Neuronal stem cell (in vitro differentiated cells): ENCODE measurements around the gene RMDN2.

Experiments used
- DNase-seq: peaks from one replicate; pipeline ENCODE4 v3.0.0-alpha.2; 2013; ENCODE audit warnings: low spot score
- H2AFZ ChIP-seq: one replicate; pipeline ENCODE4 v1.6.1; 2013; ENCODE audit warnings: mild to moderate bottlenecking, low read length, inconsistent platforms
- H2AK5ac ChIP-seq: 2 replicates; pipeline ENCODE4 v1.6.1; 2013; ENCODE audit warnings: low read depth, mild to moderate bottlenecking, inconsistent platforms, low read length, moderate library complexity, mixed read lengths
- H2BK120ac ChIP-seq: 2 replicates; pipeline ENCODE4 v1.6.1; 2013; ENCODE audit warnings: low read depth, mild to moderate bottlenecking, inconsistent platforms, low read length, moderate library complexity, mixed read lengths
- H2BK12ac ChIP-seq: one replicate; pipeline ENCODE4 v1.6.1; 2013; ENCODE audit warnings: low read length, inconsistent platforms
- H2BK15ac ChIP-seq: 2 replicates; pipeline ENCODE4 v1.6.1; 2013; ENCODE audit warnings: mild to moderate bottlenecking, low read length, inconsistent platforms, mixed read lengths
- H2BK5ac ChIP-seq: one replicate; pipeline ENCODE4 v1.6.1; 2013; ENCODE audit warnings: inconsistent platforms, mild to moderate bottlenecking, low read length, moderate library complexity
- H3K14ac ChIP-seq: one replicate; pipeline ENCODE4 v1.6.1; 2013; ENCODE audit warnings: low read length, inconsistent platforms
- H3K18ac ChIP-seq: 2 replicates; pipeline ENCODE4 v1.6.1; 2013; ENCODE audit warnings: low read length, inconsistent platforms
- H3K23ac ChIP-seq: 2 replicates; pipeline ENCODE4 v1.6.1; 2013; ENCODE audit warnings: low read depth, mild to moderate bottlenecking, mixed read lengths, low read length, inconsistent platforms; ENCODE audit not compliant: poor library complexity
- H3K27ac ChIP-seq: replicated peaks from 3 replicates; pipeline ENCODE4 v1.5.1; 2013; ENCODE audit warnings: low read length, inconsistent platforms
- H3K27me3 ChIP-seq, 3 experiments: 2 replicates each; pipeline ENCODE4 v1.6.1; 2013; ENCODE audit warnings: low read length in 3 of 3, mild to moderate bottlenecking in 2 of 3, inconsistent platforms in 1 of 3, low read depth in 1 of 3, mixed read lengths in 1 of 3, moderate library complexity in 1 of 3; ENCODE audit not compliant: control insufficient read depth in 3 of 3, insufficient read depth in 3 of 3
- H3K36me3 ChIP-seq, 2 donors: replicated peaks in 1 of 2; 2 replicates each; pipeline ENCODE4 v1.6.1; 2013; ENCODE audit warnings: low read length in 2 of 2; ENCODE audit not compliant: control insufficient read depth in 2 of 2, insufficient read depth in 2 of 2
- H3K4ac ChIP-seq: 2 replicates; pipeline ENCODE4 v1.6.1; 2013; ENCODE audit warnings: inconsistent platforms, mild to moderate bottlenecking, low read length, moderate library complexity
- H3K4me1 ChIP-seq, 2 donors: 1 replicate in 1 of 2; 2 replicates in 1 of 2; pipeline ENCODE4 v1.6.1; 2013; ENCODE audit warnings: low read length in 2 of 2, low read depth in 1 of 2; ENCODE audit not compliant: control insufficient read depth in 2 of 2, insufficient read depth in 1 of 2
- H3K4me2 ChIP-seq: one replicate; pipeline ENCODE4 v1.6.1; 2013; ENCODE audit warnings: mild to moderate bottlenecking, low read length, inconsistent platforms; ENCODE audit not compliant: insufficient read depth, poor library complexity, severe bottlenecking
- H3K4me3 ChIP-seq, 2 donors: 2 replicates each; pipeline ENCODE4 v1.5.1; 2013; ENCODE audit warnings: low read length in 2 of 2, mild to moderate bottlenecking in 2 of 2, inconsistent platforms in 1 of 2, moderate library complexity in 1 of 2
- H3K79me1 ChIP-seq: one replicate; pipeline ENCODE4 v1.6.1; 2013; ENCODE audit warnings: low read depth, mild to moderate bottlenecking, inconsistent platforms, low read length, moderate library complexity
- H3K9ac ChIP-seq: one replicate; pipeline ENCODE4 v1.6.1; 2013; ENCODE audit warnings: mild to moderate bottlenecking, low read depth, low read length, inconsistent platforms; ENCODE audit not compliant: poor library complexity
- H3K9me3 ChIP-seq, 2 donors: replicated peaks in 1 of 2; 2 replicates each; pipeline versions ENCODE3 to v1.6.1; 2013; ENCODE audit warnings: low read length in 2 of 2, mild to moderate bottlenecking in 2 of 2, inconsistent platforms in 1 of 2, low read depth in 1 of 2, mixed read lengths in 1 of 2, moderate library complexity in 1 of 2; ENCODE audit not compliant: control insufficient read depth in 2 of 2, insufficient read depth in 1 of 2
- H4K8ac ChIP-seq: one replicate; pipeline ENCODE4 v1.6.1; 2013; ENCODE audit warnings: low read depth, mild to moderate bottlenecking, inconsistent platforms, low read length, moderate library complexity
- H4K91ac ChIP-seq: one replicate; pipeline ENCODE4 v1.6.1; 2013; ENCODE audit warnings: low read length, low read depth, mild to moderate bottlenecking, inconsistent platforms; ENCODE audit not compliant: poor library complexity
- WGBS, 2 donors: extraction: QIAGEN DNeasy Blood & Tissue Kit; methylation state at CpG; one replicate each; pipeline ENCODE4 v1.1.7; 2013; ENCODE audit warnings: missing lambda C conversion rate in 2 of 2, mixed read lengths in 1 of 2; ENCODE audit not compliant: insufficient read length in 2 of 2, insufficient replicate concordance in 1 of 2; ENCODE audit errors: extremely low coverage in 2 of 2; 5-methylcytosine and 5-hydroxymethylcytosine counted together

RMDN2 gene

GRCh38 chr2:37966326-37966725 lies 41.2 kb downstream of the RMDN2 start:
- H3K27me3 ChIP-seq, result no peaks in the 10 kb centered on the region

GRCh38 chr2:37969731-37970130 lies 44.6 kb downstream of the RMDN2 start:
- no peak overlapping the region for H2AFZ ChIP-seq
- no peaks in the 10 kb centered on the region for H3K79me1 ChIP-seq

More at GRCh38 chr2:37966326-37966725, 41.2 kb downstream of the RMDN2 start:
- no peak overlapping the region for H4K8ac ChIP-seq
- DNase-seq, result no peak
- no peak overlapping the region for H3K4me3 ChIP-seq
- H2BK5ac ChIP-seq, result no peak overlapping the region
- no peaks in the 10 kb centered on the region for H3K4me1 ChIP-seq
- no peak overlapping the region for H2BK12ac ChIP-seq
- no peaks in the 10 kb centered on the region for H3K79me1 ChIP-seq
- no peak overlapping the region for H3K27ac ChIP-seq
- no peak overlapping the region for H2BK120ac ChIP-seq
- H2AK5ac ChIP-seq, result no peak overlapping the region
- no peak overlapping the region for H3K23ac ChIP-seq
- WGBS, 2 donors, result no CpG with 5 or more reads among the region's 3 CpGs
- H3K4me2 ChIP-seq, result no peak overlapping the region
- no peak overlapping the region for H3K18ac ChIP-seq
- H3K4ac ChIP-seq, result no peak overlapping the region
- H2AFZ ChIP-seq, result no peak overlapping the region
- no peak overlapping the region for H4K91ac ChIP-seq
- H3K36me3 ChIP-seq, result no peaks in the 10 kb centered on the region
- H2BK15ac ChIP-seq, result no peak overlapping the region
- H3K9me3 ChIP-seq, result peaks cover 0 to 4% of the 10 kb centered on the region in 2 donors
- H3K9ac ChIP-seq, result no peak overlapping the region
- no peak overlapping the region for H3K14ac ChIP-seq

GRCh38 chr2:37971971-37972370 lies 46.9 kb downstream of the RMDN2 start:
- no peak overlapping the region for H3K23ac ChIP-seq
- H2BK5ac ChIP-seq, result no peak overlapping the region
- no peak overlapping the region for H4K91ac ChIP-seq
- no peak overlapping the region for H3K14ac ChIP-seq
- no peaks in the 10 kb centered on the region for H3K9me3 ChIP-seq
- no peak overlapping the region for H2AFZ ChIP-seq
- H3K4me2 ChIP-seq, result no peak overlapping the region
- no peak for DNase-seq
- H3K4me1 ChIP-seq, result no peaks in the 10 kb centered on the region
- H2BK15ac ChIP-seq, result no peak overlapping the region
- no peak overlapping the region for H2AK5ac ChIP-seq
- H3K79me1 ChIP-seq, result no peaks in the 10 kb centered on the region
- H2BK12ac ChIP-seq, result no peak overlapping the region
- no peaks in the 10 kb centered on the region for H3K27me3 ChIP-seq
- H3K4ac ChIP-seq, result no peak overlapping the region
- no peak overlapping the region for H3K18ac ChIP-seq
- no peak overlapping the region for H3K4me3 ChIP-seq
- H3K9ac ChIP-seq, result no peak overlapping the region
- no peak overlapping the region for H4K8ac ChIP-seq
- no peak overlapping the region for H3K27ac ChIP-seq
- no CpG with 5 or more reads among the region's 1 CpG for WGBS, 2 donors
- H2BK120ac ChIP-seq, result no peak overlapping the region
- no peaks in the 10 kb centered on the region for H3K36me3 ChIP-seq

More at GRCh38 chr2:37969731-37970130, 44.6 kb downstream of the RMDN2 start:
- no peak for DNase-seq
- Histone ChIP-seq H3K36me3 (no peaks in the 10 kb centered on the region), H2BK12ac (no peak overlapping the region), H4K8ac (no peak overlapping the region), H3K23ac (no peak overlapping the region), H3K9ac (no peak overlapping the region), H3K27me3 (no peaks in the 10 kb centered on the region), H2BK15ac (no peak overlapping the region), H2BK5ac (no peak overlapping the region), H2AK5ac (no peak overlapping the region), H3K4me3 (no peak overlapping the region), H3K4me2 (no peak overlapping the region), H3K9me3 (peaks cover 0 to 4% of the 10 kb centered on the region in 2 donors), H3K18ac (no peak overlapping the region), H4K91ac (no peak overlapping the region), H2BK120ac (no peak overlapping the region), H3K4ac (no peak overlapping the region), H3K14ac (no peak overlapping the region), H3K4me1 (no peaks in the 10 kb centered on the region), H3K27ac (no peak overlapping the region)

GRCh38 chr2:37973615-37974353 lies 48.7 kb downstream of the RMDN2 start:
- no peaks in the 10 kb centered on the region for H3K36me3 ChIP-seq
- H3K27me3 ChIP-seq, result no peaks in the 10 kb centered on the region
- WGBS, 2 donors, result no CpG with 5 or more reads among the region's 15 CpGs
- H3K4me2 ChIP-seq, result no peak overlapping the region
- no peak for DNase-seq
- H3K4me3 ChIP-seq, result no peak overlapping the region
- no peak overlapping the region for H2BK5ac ChIP-seq
- H3K14ac ChIP-seq, result no peak overlapping the region
- H3K18ac ChIP-seq, result no peak overlapping the region
- H3K23ac ChIP-seq, result no peak overlapping the region
- no peak overlapping the region for H3K4ac ChIP-seq
- H4K91ac ChIP-seq, result no peak overlapping the region
- no peak overlapping the region for H2BK15ac ChIP-seq
- no peak overlapping the region for H2AFZ ChIP-seq
- no peak overlapping the region for H2BK120ac ChIP-seq
- no peak overlapping the region for H3K27ac ChIP-seq
- H2AK5ac ChIP-seq, result no peak overlapping the region
- no peaks in the 10 kb centered on the region for H3K4me1 ChIP-seq
- no peaks in the 10 kb centered on the region for H3K9me3 ChIP-seq
- no peak overlapping the region for H3K9ac ChIP-seq
- no peak overlapping the region for H2BK12ac ChIP-seq
- no peaks in the 10 kb centered on the region for H3K79me1 ChIP-seq
- no peak overlapping the region for H4K8ac ChIP-seq
